IPS-18c (cell line): ENCODE data around the gene CLEC11A.
A peak's percentile ranks its signal among the peaks of the same experiment; 100 is the strongest.

Source experiments
- H3K4me3 ChIP-seq: 2 replicates; pipeline ENCODE4 v1.7.0; 2013; ENCODE audit warnings: low read depth, mild to moderate bottlenecking, low read length, moderate library complexity; ENCODE audit not compliant: insufficient read depth
- H3K9me3 ChIP-seq: one replicate; pipeline ENCODE4 v1.6.1; 2013; ENCODE audit warnings: mild to moderate bottlenecking, low read length, moderate library complexity; ENCODE audit not compliant: control insufficient read depth, insufficient read depth

Gene CLEC11A

GRCh38 chr19:50718255-50719118 lies 4.7 kb upstream of the CLEC11A start:
- Histone ChIP-seq H3K4me3 (peak overlapping the region; percentile 52), H3K9me3 (peaks cover 3% of the 10 kb centered on the region)

- Histone ChIP-seq H3K9me3 (peaks cover 3% of the 10 kb centered on the region), H3K4me3 (peak overlapping the region; percentile 52)
Measured at GRCh38 chr19:50719119-50719435, 4.1 kb upstream of the CLEC11A start.

GRCh38 chr19:50719566-50719965 lies 3.6 kb upstream of the CLEC11A start, which contains the start of gene SHANK1:
TSS of gene SHANK1 (minus strand) at chr19:50719802. CDS start at chr19:50716919, 2,883 bp downstream.
- Histone ChIP-seq H3K9me3 (peaks cover 3% of the 10 kb centered on the region), H3K4me3 (peak within 1 kb of the TSS; percentile 52)

GRCh38 chr19:50720181-50720920 lies 2.8 kb upstream of the CLEC11A start:
- Histone ChIP-seq H3K9me3 (peaks cover 3% of the 10 kb centered on the region), H3K4me3 (no peak overlapping the region)

GRCh38 chr19:50720921-50721381 lies 2.2 kb upstream of the CLEC11A start:
- Histone ChIP-seq H3K4me3 (no peak overlapping the region), H3K9me3 (peaks cover 3% of the 10 kb centered on the region)

- H3K9me3 ChIP-seq, result peaks cover 3% of the 10 kb centered on the region
- no peak overlapping the region for H3K4me3 ChIP-seq
Measured at GRCh38 chr19:50721441-50722137, 1.6 kb upstream of the CLEC11A start.

- Histone ChIP-seq H3K9me3 (peaks cover 3% of the 10 kb centered on the region), H3K4me3 (peak overlapping the region; percentile 9)
Measured at GRCh38 chr19:50722201-50723013, 757 bp upstream of the CLEC11A start.

GRCh38 chr19:50723735-50724521 lies 764 bp downstream of the CLEC11A start:
- Histone ChIP-seq H3K4me3 (peak overlapping the region; percentile 74), H3K9me3 (peaks cover 3% of the 10 kb centered on the region)

GRCh38 chr19:50724522-50725217 lies 1.5 kb downstream of the CLEC11A start:
- H3K9me3 ChIP-seq, result peaks cover 3% of the 10 kb centered on the region
- peak overlapping the region; percentile 77 for H3K4me3 ChIP-seq

GRCh38 chr19:50725218-50725910 lies 2.2 kb downstream of the CLEC11A start:
- Histone ChIP-seq H3K9me3 (peaks cover 3% of the 10 kb centered on the region), H3K4me3 (peak overlapping the region; percentile 77)

GRCh38 chr19:50725911-50726230 lies 2.7 kb downstream of the CLEC11A start:
- peaks cover 3% of the 10 kb centered on the region for H3K9me3 ChIP-seq

GRCh38 chr19:50728084-50728737 lies 5.0 kb downstream of the CLEC11A start:
- H3K9me3 ChIP-seq, result no peaks in the 10 kb centered on the region
- H3K4me3 ChIP-seq, result peak overlapping the region; percentile 38; the same call in 1 of the 2 replicates

More at GRCh38 chr19:50725911-50726230, 2.7 kb downstream of the CLEC11A start:
- H3K4me3 ChIP-seq, result peak overlapping the region; percentile 77

- Histone ChIP-seq H3K4me3 (no peak overlapping the region), H3K9me3 (no peaks in the 10 kb centered on the region)
Measured at GRCh38 chr19:50729894-50730293, 6.7 kb downstream of the CLEC11A start.

GRCh38 chr19:50735869-50736268 lies 12.7 kb downstream of the CLEC11A start:
- no peak overlapping the region for H3K4me3 ChIP-seq
- H3K9me3 ChIP-seq, result no peaks in the 10 kb centered on the region

- Histone ChIP-seq H3K4me3 (no peak overlapping the region), H3K9me3 (no peaks in the 10 kb centered on the region)
Measured at GRCh38 chr19:50736338-50736737, 13.2 kb downstream of the CLEC11A start.
